IPS-NIHi11 (cell line): Measurements from ENCODE around the gene MYO15A.

Experiments used
- DNase-seq: peaks from one replicate; pipeline ENCODE4 v3.0.0; 2012; ENCODE audit warnings: mixed read lengths, low spot score

MYO15A gene

GRCh38 chr17:18105595-18105994 lies 3.0 kb upstream of the MYO15A start:
- DNase-seq: no peak

GRCh38 chr17:18106211-18106610 lies 2.3 kb upstream of the MYO15A start:
- no peak for DNase-seq

- no peak for DNase-seq
Observed at GRCh38 chr17:18107061-18107790, 1.3 kb upstream of the MYO15A start.

- no peak for DNase-seq
Observed at GRCh38 chr17:18107971-18108370, 585 bp upstream of the MYO15A start.

GRCh38 chr17:18109935-18110485 lies 1.5 kb downstream of the MYO15A start:
- DNase-seq: no peak

- no peak for DNase-seq
Observed at GRCh38 chr17:18110636-18111145, 2.1 kb downstream of the MYO15A start.

GRCh38 chr17:18111330-18111971 lies 2.9 kb downstream of the MYO15A start:
- no peak for DNase-seq

GRCh38 chr17:18115517-18115916 lies 7.0 kb downstream of the MYO15A start:
- DNase-seq: no peak

GRCh38 chr17:18116078-18116477 lies 7.5 kb downstream of the MYO15A start:
- DNase-seq: no peak

GRCh38 chr17:18117533-18117932 lies 9.0 kb downstream of the MYO15A start:
- DNase-seq: no peak

- no peak for DNase-seq
Observed at GRCh38 chr17:18117982-18118975, 9.7 kb downstream of the MYO15A start.

- DNase-seq: no peak
Observed at GRCh38 chr17:18119166-18119745, 10.7 kb downstream of the MYO15A start.

GRCh38 chr17:18119938-18120337 lies 11.4 kb downstream of the MYO15A start:
- DNase-seq: no peak

GRCh38 chr17:18120461-18121017 lies 12.0 kb downstream of the MYO15A start:
- no peak for DNase-seq

- no peak for DNase-seq
Observed at GRCh38 chr17:18121144-18121910, 12.8 kb downstream of the MYO15A start.

- DNase-seq: no peak
Observed at GRCh38 chr17:18122990-18123753, 14.6 kb downstream of the MYO15A start.

GRCh38 chr17:18124345-18125126 lies 16.0 kb downstream of the MYO15A start:
- no peak for DNase-seq

- DNase-seq: peak; percentile 66
Observed at GRCh38 chr17:18129041-18129502, 20.5 kb downstream of the MYO15A start.

- DNase-seq: no peak
Observed at GRCh38 chr17:18132711-18133110, 24.2 kb downstream of the MYO15A start.
